GM23248 (cell line): ENCODE results near the gene TTC9.

Experiments used
- EZH2 ChIP-seq: fragments of 200-600 bp; sonication (generic); IDR thresholded peaks from 2 replicates; pipeline ENCODE4 v1.6.1; 2018; ENCODE audit warnings: antibody characterized with exemption, mild to moderate bottlenecking; ENCODE audit not compliant: insufficient read depth, poor library complexity, severe bottlenecking
- EZH2phosphoT487 ChIP-seq: fragments of 200-600 bp; sonication (generic); IDR thresholded peaks from 2 replicates; pipeline ENCODE4 v1.6.1; 2018; ENCODE audit warnings: antibody characterized with exemption, moderate library complexity, mild to moderate bottlenecking, low read depth; ENCODE audit not compliant: insufficient read depth

DNA sequence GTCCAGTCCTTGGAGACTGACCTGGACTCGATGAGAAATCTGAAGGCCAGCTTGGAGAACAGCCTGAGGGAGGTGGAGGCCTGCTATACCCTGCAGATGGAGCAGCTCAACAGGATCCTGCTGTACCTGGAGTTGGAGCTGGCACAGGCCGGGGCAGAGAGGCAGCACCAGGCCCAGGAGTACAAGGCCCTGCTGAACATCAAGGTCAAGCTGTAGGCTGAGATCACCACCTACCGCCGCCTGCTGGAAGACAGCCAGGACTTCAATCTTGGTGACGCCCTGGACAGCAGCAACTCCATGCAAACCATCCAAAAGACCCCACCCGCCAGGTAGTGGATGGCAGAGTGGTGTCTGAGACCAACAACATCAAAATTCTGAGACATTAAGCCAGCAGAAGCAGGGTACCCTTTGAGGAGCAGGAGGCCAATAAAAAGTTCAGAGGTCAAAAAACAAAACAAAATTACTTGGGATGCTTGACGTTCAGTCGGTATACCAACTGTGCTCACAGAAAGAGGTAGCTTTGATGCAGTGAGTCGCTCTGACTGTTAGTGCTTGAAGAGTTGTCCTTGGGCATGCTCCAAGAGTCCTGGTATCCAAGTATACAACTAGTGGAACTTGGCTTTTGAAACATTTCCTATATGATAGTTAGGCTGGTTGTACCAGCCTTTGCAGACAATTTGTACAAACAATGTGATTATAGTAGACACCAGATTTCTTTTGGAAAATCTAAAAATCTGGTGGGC lies 46.1 kb upstream of the TTC9 start:
- TF ChIP-seq EZH2 (no peak), EZH2phosphoT487 (no peak)
